ENCODE data around the gene SPEM2.

The SPEM2 gene

GRCh38 chr17:7475764-7476422, 50.5 kb downstream of the SPEM2 start:
- no peak for DNase-seq

DNA sequence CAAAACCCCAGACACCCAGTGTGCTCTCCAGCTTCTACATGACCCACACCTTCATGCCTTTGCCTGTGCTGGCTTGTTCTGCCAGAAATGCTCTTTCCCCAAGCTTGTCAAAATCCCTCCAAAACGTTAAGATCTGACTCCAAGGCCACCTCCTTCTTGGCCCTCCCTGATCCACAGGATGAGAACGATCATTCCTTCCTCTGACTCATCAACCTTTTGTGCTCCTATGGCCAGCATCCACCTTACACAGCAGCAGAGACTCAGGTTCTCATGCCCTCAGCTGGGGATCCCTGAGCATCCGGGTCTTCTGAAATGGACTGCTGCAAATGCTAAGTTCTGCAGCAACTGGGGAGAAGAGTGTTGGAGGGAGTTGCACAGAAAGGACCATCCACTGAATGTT, 51.1 kb downstream of the SPEM2 start:
- DNase-seq, result no peak

- no peak for DNase-seq
These were observed 51.5 kb downstream of the SPEM2 start for GRCh38 chr17:7476951-7477350.

All from NCI-H774 (cell line).